Medulla oblongata (tissue), 1 donor: Measurements from ENCODE around the gene OTUD5.
A peak's percentile ranks its signal among the peaks of the same experiment; 100 is the strongest.

Source experiments
- DNase-seq: peaks from one replicate; pipeline ENCODE4 v3.0.0-alpha.2; 2015; ENCODE audit errors: extremely low spot score

OTUD5 gene

GRCh38 chrX:48972220-48973164 is 15.1 kb upstream of the OTUD5 start:
- peak; percentile 40 for DNase-seq

- peak; percentile 22 for DNase-seq
Observed at GRCh38 chrX:48971249-48972219, 14.1 kb upstream of the OTUD5 start, which contains the start of gene KCND1. Gene KCND1 (minus strand): TSS chrX:48971844. CDS start chrX:48970271, 1,573 bp downstream.

- no peak for DNase-seq
Observed at GRCh38 chrX:48969471-48969870, 12.1 kb upstream of the OTUD5 start.

GRCh38 chrX:48968377-48968776 is 11.0 kb upstream of the OTUD5 start:
- no peak for DNase-seq

- no peak for DNase-seq
Observed at GRCh38 chrX:48966796-48967579, 9.6 kb upstream of the OTUD5 start.

GRCh38 chrX:48965959-48966358 is 8.6 kb upstream of the OTUD5 start:
- no peak for DNase-seq

- DNase-seq = no peak
Observed at GRCh38 chrX:48961585-48962091, 4.2 kb upstream of the OTUD5 start.

- peak; percentile 43 for DNase-seq
Observed at GRCh38 chrX:48960291-48960690, 2.9 kb upstream of the OTUD5 start.

- DNase-seq = peak; percentile 22
Observed at GRCh38 chrX:48958635-48959094, 1.3 kb upstream of the OTUD5 start.

GRCh38 chrX:48957827-48958634 is 624 bp upstream of the OTUD5 start:
- DNase-seq = peak; percentile 97

GRCh38 chrX:48956728-48957414 is 536 bp downstream of the OTUD5 start:
- no peak for DNase-seq

GRCh38 chrX:48948589-48948988 is 8.8 kb downstream of the OTUD5 start:
- DNase-seq = no peak

- peak; percentile 20 for DNase-seq
Observed at GRCh38 chrX:48945517-48946348, 11.7 kb downstream of the OTUD5 start.

- DNase-seq = no peak
Observed at GRCh38 chrX:48942895-48943294, 14.5 kb downstream of the OTUD5 start.

GRCh38 chrX:48940404-48940955 is 16.9 kb downstream of the OTUD5 start:
- no peak for DNase-seq

- DNase-seq = no peak
Observed at GRCh38 chrX:48939524-48940228, 17.7 kb downstream of the OTUD5 start.

GRCh38 chrX:48938721-48939425 is 18.5 kb downstream of the OTUD5 start:
- no peak for DNase-seq
